Upper lobe of left lung (tissue), 4 donors: ENCODE results near the gene GLTP.

Experiments
- CTCF ChIP-seq, 6 experiments: fragments of 450-650 bp in 4 of 6; fragments of 200-600 bp in 2 of 6; sonication (generic) in 2 of 6; IDR thresholded peaks; one replicate each; pipeline ENCODE4 v1.5.1; 2016 to 2019; ENCODE audit warnings: antibody characterized with exemption in 6 of 6
- POLR2AphosphoS5 ChIP-seq, 2 donors: sonication (generic); formaldehyde crosslinking; IDR thresholded peaks; one replicate each; pipeline ENCODE4 v1.5.1; 2017; ENCODE audit warnings: antibody characterized with exemption in 2 of 2

GRCh38 chr12:109841356-109841755 is 39.0 kb downstream of the GLTP start:
- TF ChIP-seq CTCF (IDR thresholded peaks at IDR 0.05), result no peak
- no peak for TF ChIP-seq POLR2AphosphoS5 (IDR thresholded peaks at IDR 0.05)
